Liver (tissue), 4 donors: ENCODE data around the gene RBM18. TPM values are rescaled to one million over a fixed set of nuclear protein-coding genes. Genes with fewer than 3 reads are reported as not detected.

Source experiments
- polyA plus RNA-seq, 2 donors: library from polyadenylated mRNA; stranded (reverse) in 1 of 2; unstranded in 1 of 2; fragments of 200-250 nt in 1 of 2; fragments of >200 nt in 1 of 2; fragmentation: Nextera tagmentation in 1 of 2; extraction: Ambion mirVana in 1 of 2; gene quantifications; one replicate each; pipeline versions ENCODE4 v1.2.1 to v1.2.3, GENCODE V29; 2013 to 2015
- total RNA-seq, 2 donors: library from RNA; depleted of rRNA; stranded (reverse); fragments of >200 nt; gene quantifications; one replicate each; pipeline ENCODE4 v1.2.3, GENCODE V29; 2014
- donor health status: healthy.
- donor health status: healthy.
- donor health status: healthy.

Gene RBM18
- total and polyA plus RNA-seq, 4 donors, result 3.4 to 7.7 (median 5.5) TPM

Other genes with a start within 250 kb of the RBM18 start
- gene TTLL11, start 171.5 kb downstream of the RBM18 start, total RNA-seq, result 1 to 10 TPM; 2.9 to 4.4 TPM
- 1 to 10 TPM; 1.4 to 4.5 TPM for gene TTLL11, start 171.5 kb downstream of the RBM18 start, polyA plus RNA-seq
- gene NDUFA8, start 105.1 kb downstream of the RBM18 start, total RNA-seq, result 10 to 100 TPM; 24.9 to 29.3 TPM
- gene NDUFA8, start 105.1 kb downstream of the RBM18 start, polyA plus RNA-seq, result 10 to 100 TPM; 48.3 to 51.9 TPM
- gene MORN5, start 104.9 kb downstream of the RBM18 start, total RNA-seq, result not detected
- gene MORN5, start 104.9 kb downstream of the RBM18 start, polyA plus RNA-seq, result not detected
- under 1 TPM; 0.05 to 0.33 TPM for gene LHX6, start 35.9 kb downstream of the RBM18 start, total RNA-seq
- under 1 TPM; 0.10 to 0.26 TPM for gene LHX6, start 35.9 kb downstream of the RBM18 start, polyA plus RNA-seq
- 10 to 100 TPM; 15.4 to 30.9 TPM for gene MRRF, start within 50 bp of the RBM18 start, total RNA-seq
- gene MRRF, start within 50 bp of the RBM18 start, polyA plus RNA-seq, result 10 to 100 TPM; 22.1 to 22.5 TPM
- 1 to 10 TPM in 1 of 2 donors, under 1 TPM in 1; 0.84 to 5.3 TPM for gene PTGS1, start 106.2 kb upstream of the RBM18 start, total RNA-seq
- 1 to 10 TPM in 1 of 2 donors, under 1 TPM in 1; 0.85 to 1.4 TPM for gene PTGS1, start 106.2 kb upstream of the RBM18 start, polyA plus RNA-seq
- not detected for gene OR1J1, start 213.1 kb upstream of the RBM18 start, total RNA-seq
- not detected for gene OR1J1, start 213.1 kb upstream of the RBM18 start, polyA plus RNA-seq
- not detected for gene OR1J2, start 246.0 kb upstream of the RBM18 start, total RNA-seq
- gene OR1J2, start 246.0 kb upstream of the RBM18 start, polyA plus RNA-seq, result not detected